Neutrophil (primary cell): ENCODE measurements around the gene KCNQ5.

Experiments
- H3K27ac ChIP-seq: fragments of 200-600 bp; sonication (generic); 2 replicates; pipeline ENCODE4 v1.5.1; 2016; ENCODE audit warnings: mild to moderate bottlenecking, moderate library complexity
- H3K27me3 ChIP-seq: fragments of 200-600 bp; sonication (generic); 2 replicates; pipeline ENCODE4 v1.6.0; 2016; ENCODE audit warnings: mild to moderate bottlenecking
- H3K36me3 ChIP-seq: fragments of 200-600 bp; sonication (generic); 2 replicates; pipeline ENCODE4 v1.5.1; 2017
- H3K4me1 ChIP-seq, 2 experiments: fragments of 200-600 bp in 1 of 2; sonication (generic) in 1 of 2; 1 replicate in 1 of 2; 2 replicates in 1 of 2; pipeline versions ENCODE4 v1.5.1 to v1.6.1; 2013 to 2016; ENCODE audit warnings: low read depth in 1 of 2, low read length in 1 of 2, mild to moderate bottlenecking in 1 of 2, moderate library complexity in 1 of 2; ENCODE audit not compliant: control insufficient read depth in 1 of 2, insufficient read depth in 1 of 2
- H3K4me3 ChIP-seq, 2 experiments: fragments of 200-600 bp in 1 of 2; sonication (generic) in 1 of 2; 1 replicate in 1 of 2; 2 replicates in 1 of 2; pipeline ENCODE4 v1.5.1; 2013 to 2016; ENCODE audit warnings: low read depth in 1 of 2, low read length in 1 of 2, mild to moderate bottlenecking in 1 of 2, moderate library complexity in 1 of 2
- H3K9me3 ChIP-seq: fragments of 200-600 bp; sonication (generic); 2 replicates; pipeline ENCODE4 v1.5.1; 2016
- TF ChIP-seq, protein P1 (sequence below): fragments of 200-600 bp; sonication (generic); IDR thresholded peaks from 2 replicates; pipeline ENCODE4 v1.5.1; 2016; ENCODE audit warnings: antibody characterized with exemption

The KCNQ5 gene

DNA sequence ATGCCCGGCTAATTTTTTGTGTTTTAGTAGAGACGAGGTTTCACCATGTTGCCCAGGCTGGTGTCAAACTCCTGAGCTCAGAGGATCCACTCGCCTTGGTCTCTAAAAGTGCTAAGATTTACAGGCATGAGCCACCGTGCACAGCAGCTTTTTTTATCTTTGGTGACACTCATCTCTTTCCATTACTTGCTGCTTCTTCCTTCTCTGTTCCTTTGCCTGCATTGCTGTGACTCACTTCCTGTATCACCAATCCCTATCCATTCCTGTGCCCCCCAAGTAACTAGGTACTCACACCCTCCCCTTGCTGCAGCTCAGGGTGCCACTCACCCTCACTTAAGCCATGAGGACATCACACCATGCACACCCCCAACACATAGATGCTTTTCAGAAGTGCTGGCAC is 578.9 kb downstream of the KCNQ5 start:
- H3K4me3 ChIP-seq = no peak overlapping the region
- H3K36me3 ChIP-seq = no peaks in the 10 kb centered on the region
- H3K27me3 ChIP-seq = no peaks in the 10 kb centered on the region
- peaks cover 18 to 20% of the 10 kb centered on the region in 2 experiments for H3K4me1 ChIP-seq
- TF ChIP-seq, protein P1, sequence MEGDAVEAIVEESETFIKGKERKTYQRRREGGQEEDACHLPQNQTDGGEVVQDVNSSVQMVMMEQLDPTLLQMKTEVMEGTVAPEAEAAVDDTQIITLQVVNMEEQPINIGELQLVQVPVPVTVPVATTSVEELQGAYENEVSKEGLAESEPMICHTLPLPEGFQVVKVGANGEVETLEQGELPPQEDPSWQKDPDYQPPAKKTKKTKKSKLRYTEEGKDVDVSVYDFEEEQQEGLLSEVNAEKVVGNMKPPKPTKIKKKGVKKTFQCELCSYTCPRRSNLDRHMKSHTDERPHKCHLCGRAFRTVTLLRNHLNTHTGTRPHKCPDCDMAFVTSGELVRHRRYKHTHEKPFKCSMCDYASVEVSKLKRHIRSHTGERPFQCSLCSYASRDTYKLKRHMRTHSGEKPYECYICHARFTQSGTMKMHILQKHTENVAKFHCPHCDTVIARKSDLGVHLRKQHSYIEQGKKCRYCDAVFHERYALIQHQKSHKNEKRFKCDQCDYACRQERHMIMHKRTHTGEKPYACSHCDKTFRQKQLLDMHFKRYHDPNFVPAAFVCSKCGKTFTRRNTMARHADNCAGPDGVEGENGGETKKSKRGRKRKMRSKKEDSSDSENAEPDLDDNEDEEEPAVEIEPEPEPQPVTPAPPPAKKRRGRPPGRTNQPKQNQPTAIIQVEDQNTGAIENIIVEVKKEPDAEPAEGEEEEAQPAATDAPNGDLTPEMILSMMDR = no peak
- H3K27ac ChIP-seq = no peak overlapping the region
- no peaks in the 10 kb centered on the region for H3K9me3 ChIP-seq

DNA sequence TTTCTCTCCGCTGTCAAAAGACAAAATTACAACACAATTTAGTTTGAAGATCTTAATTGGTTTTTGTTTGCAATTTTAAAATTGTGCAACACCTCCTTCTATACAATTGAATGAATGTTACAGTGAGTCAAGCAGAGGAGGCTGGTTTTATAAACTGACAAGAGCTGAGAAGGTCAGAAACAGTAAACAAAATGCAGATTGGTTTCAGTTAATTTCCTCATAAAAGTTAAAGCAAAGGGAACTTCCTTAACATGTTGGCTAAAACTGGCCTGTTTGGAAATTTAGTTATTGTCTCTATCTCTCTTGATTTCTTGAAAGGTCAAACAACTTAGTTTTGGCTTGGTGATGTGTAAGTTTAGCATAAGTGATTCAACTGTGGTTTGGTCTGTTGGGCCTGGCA is 581.2 kb downstream of the KCNQ5 start:
- Histone ChIP-seq H3K36me3 (no peaks in the 10 kb centered on the region), H3K4me3 (no peak overlapping the region), H3K9me3 (no peaks in the 10 kb centered on the region), H3K27me3 (no peaks in the 10 kb centered on the region), H3K27ac (peak overlapping the region; percentile 44), H3K4me1 (peaks cover 7 to 9% of the 10 kb centered on the region in 2 experiments)
- TF ChIP-seq, protein P1 = no peak

DNA sequence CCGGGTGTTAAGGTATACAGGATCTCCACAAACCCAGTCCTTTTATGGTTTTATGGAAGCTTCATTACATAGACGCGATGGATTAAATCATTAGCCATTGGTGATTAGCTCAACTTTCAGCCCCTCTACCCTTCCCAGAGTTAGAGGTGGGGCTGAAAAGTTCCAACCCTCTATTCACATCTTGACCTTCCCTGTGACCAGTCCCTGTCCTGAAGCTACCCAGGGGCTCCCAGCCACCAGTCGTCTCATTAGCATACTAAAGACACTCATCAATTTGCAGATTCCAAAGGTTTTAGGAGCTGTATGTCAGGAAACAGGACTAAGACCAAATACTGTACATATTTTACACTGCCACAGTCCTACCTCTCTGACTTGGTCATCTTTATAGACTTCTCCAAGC is 582.4 kb downstream of the KCNQ5 start:
- Histone ChIP-seq H3K27ac (no peak overlapping the region), H3K36me3 (no peaks in the 10 kb centered on the region), H3K27me3 (no peaks in the 10 kb centered on the region), H3K4me3 (no peak overlapping the region), H3K9me3 (no peaks in the 10 kb centered on the region), H3K4me1 (peaks cover 7 to 9% of the 10 kb centered on the region in 2 experiments)
- TF ChIP-seq, protein P1 = no peak

DNA sequence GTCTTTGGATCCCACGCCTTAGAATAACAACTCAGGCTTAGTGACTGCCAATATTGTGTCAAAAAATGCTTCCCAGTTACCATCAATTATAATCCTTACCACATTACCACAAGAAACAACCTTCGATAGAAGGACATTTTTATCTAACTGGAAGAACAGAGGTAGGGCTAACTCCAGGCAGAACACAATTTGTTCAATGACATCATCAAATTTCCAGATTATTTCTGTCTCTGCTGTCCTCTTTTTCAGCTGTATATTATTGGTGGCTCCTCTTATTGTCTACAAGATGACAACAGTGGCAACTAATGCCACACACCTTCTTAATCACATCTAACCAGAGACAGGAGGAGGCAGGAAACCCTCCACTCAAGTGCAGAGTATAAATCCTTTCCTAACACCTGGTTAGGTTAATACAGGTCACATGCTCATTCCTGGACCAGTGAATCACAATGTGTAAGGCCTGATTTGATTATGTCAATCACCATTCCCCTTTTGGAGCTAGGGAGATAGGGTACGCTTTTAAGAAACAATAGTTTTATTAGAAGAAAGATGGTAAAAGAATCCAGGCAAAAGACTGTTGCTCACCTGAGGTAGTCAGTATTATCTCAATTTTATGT is 585.5 kb downstream of the KCNQ5 start:
- TF ChIP-seq, protein P1 = no peak
- H3K36me3 ChIP-seq = no peaks in the 10 kb centered on the region
- H3K4me3 ChIP-seq = no peak overlapping the region
- no peaks in the 10 kb centered on the region for H3K9me3 ChIP-seq
- no peak overlapping the region for H3K27ac ChIP-seq
- peaks cover 4 to 9% of the 10 kb centered on the region in 2 experiments for H3K4me1 ChIP-seq
- no peaks in the 10 kb centered on the region for H3K27me3 ChIP-seq

DNA sequence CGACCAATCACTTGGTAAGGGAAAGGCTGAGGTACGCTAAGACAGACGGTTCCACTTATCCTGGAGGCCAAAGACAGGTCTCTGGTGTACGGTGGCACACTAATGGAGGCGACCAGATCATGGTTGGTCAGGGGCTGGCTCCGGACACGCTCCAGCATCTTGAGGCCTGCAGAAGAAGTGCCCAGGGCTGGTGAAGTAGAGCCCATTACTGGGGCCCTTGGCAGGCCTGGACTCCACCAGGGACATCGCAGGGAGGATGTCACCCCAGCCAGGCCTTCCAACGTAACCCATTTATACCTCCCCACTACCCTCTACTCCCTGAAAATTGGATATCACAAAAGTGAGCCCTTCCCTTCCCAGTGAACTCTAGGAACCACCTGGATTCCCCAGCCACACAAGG is 587.3 kb downstream of the KCNQ5 start:
- H3K36me3 ChIP-seq = no peaks in the 10 kb centered on the region
- no peaks in the 10 kb centered on the region for H3K4me1 ChIP-seq
- H3K9me3 ChIP-seq = no peaks in the 10 kb centered on the region
- no peaks in the 10 kb centered on the region for H3K27me3 ChIP-seq
- no peak overlapping the region for H3K27ac ChIP-seq
- no peak overlapping the region for H3K4me3 ChIP-seq
- TF ChIP-seq, protein P1 = no peak
